Endothelial cell of hepatic sinusoid (primary cell): ENCODE measurements around the gene SLC35E1.

Source experiments
- in situ Hi-C: cut with HindIII; loops from 2 replicates; pipeline ENCODE4 v1.10.0; 2017; ENCODE audit warnings: low sequenced_read_pairs

Gene SLC35E1

DNA sequence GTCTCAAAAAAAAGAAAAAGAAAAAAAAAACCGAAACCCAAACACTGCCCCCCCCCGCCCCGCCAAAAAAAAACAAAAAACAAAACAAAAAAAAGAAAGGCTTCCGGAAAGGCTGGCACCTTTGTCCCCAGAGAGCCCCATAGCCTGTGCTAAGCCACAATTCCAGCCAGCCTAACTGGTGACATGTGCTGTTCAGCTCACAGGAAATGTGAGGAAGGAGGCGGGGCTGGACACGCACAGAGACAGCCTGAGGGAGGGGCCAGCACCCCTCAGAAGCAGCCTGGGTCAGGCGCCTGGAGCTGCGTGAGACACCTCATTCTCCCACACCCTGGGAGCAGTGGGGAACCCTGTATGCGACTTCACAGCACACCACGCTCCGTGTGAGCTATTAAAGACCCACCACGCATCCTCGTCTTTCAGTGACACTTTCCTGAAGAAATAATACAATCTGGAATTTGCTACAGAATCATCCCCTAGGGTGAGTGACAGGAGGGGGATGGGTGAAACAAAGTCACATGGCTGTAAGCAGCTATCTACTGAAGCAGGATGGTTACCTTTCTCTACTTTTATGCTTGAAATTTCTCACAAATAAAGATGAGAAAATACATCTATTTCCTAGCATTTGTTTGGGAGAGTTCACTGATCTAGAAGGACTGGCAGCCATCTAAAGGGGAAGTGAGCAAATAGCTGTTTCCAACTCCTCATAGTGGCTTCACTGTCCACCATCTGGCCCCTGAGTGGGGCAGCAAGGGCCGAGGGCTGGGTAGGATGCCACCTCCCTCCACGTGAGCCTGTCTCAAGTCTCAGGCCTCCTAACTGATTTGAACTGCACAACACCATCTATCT lies 12.3 kb upstream of the SLC35E1 start:
- in situ Hi-C loops = no loop called here

DNA sequence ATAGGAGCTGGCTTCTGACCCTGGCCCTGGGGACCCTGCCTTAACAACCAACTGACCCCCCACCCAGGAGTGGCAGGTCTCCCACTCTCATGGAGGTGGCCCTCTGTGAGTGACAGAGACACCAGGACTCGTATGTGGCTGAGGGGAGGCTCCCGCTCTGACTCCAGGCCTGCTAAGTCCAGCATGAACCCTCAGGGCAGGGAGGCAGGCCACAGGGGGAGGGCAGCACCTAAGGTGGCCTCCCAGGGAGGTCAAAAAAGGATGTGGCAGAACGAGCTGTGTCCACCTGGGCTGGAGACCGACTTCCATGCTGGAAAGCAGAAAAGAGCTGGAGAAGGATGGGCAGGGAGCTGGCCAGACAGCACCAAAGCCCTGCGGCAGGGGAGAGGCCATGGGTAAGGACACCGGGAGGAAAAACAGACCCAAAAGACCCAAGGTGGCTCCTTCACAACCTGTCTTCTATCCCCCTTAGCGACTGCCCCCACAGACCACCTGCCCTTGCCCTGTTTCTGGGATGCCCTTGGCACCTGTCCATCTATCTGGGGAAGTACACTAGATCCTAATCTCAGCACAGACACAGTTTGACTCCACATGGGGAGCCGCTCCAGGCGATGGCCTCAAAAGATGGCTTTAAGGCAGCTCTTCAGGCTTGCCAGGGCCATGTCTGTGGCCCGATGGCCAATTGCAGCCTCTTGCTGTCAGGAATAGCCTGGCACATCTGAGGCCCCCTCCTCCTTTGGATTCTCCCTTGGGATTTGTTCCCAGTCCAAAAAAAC lies 10.5 kb upstream of the SLC35E1 start:
- in situ Hi-C loops = no loop called here

DNA sequence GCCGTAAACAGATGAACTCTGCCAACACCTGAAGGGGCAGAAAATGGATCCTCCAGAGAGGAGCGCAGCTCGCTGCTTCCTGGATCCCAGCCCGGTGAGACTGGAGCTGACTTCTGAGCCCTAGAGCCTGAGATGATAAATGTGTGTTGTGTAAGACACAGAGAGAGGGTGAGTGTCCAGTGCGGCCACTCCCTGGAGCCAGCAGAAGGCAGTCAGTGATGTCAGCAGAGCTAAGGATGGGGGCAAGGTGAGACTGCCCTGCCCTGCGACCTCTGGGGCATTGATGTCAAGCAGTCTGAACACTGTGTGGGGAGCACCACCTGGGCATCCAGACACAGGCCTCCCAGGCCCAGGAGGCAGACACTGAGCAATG lies 9.7 kb upstream of the SLC35E1 start:
- in situ Hi-C loops = no loop called here

DNA sequence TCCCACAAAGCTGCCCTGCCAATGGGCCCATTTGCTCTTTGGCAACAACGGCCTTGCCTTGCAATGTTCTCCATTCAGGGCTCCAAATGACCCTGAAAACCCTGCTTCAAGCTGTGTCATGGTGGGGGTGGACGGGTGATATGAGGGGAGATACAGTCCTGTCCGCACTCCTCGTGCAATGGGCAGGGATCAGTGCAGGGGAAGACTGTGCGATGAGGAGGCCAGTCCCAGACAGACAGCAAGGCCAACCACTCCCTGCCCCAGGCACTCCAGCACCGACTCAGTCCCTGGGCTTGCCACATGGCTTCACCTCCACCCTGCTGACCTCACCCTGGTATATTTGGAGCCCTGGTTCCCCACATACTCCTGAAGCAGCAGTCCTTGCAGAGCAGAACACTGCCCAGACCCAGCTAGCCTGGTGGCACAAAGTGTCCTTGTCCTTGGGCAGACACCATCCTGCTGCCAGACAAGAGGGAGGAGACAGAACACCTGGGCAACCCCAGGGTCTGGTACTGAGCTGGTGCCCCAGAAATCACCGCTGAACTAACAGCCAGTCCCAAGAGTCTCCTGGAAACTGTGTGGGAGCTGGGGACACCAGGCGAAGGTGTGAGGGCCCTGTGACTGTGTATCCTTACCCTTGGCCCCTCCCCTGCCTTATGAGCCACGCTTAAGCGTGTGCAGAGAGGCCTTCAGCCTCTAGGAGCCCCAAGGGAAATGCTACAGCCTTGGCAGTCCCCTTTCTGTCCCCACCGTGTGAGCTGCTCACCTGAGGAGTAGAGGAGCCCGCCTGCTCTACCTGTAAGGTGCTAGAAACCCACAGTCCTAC lies 9.1 kb upstream of the SLC35E1 start:
- in situ Hi-C loops = no loop called here

DNA sequence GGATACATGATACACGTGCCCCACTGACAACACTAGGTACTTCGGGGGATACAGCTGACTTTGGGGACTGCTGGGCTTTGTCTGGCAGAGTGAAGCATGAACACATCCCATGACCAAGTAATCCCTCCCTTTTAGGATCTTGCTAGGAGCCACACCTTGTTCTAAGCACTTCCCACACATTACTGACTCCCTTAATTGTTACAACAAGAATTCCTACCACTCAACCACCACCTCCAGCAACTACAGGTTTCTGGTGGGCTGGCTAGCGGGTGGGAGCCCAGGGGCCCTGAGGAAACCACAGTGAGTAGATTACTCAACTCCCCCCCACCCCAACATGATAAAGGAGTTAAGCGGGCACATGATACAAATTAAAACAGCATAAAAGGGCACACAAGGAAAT lies 7.2 kb upstream of the SLC35E1 start:
- in situ Hi-C loops = no loop called here

DNA sequence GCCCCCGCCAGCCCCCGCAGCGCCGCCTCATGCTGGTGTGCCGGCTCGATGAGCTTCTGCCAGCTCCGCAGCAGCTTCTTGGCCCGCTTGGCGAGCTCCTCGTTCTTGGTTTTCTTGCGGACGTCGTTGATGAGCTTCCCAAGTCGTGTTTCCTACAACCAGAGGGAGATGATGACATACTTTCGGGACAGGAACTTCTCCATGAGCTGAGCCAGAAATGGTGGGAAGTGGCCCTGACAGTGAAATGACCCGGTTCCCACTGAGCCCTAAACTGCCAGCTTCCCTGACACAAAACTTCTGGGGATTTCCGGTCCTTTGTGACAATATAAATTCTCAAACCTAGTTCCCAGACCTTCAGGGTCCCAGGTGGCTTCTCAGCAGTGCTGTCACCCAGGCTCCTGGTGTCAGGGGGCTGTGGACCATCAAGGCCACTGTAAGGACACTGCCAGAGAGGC lies 5.3 kb upstream of the SLC35E1 start:
- in situ Hi-C loops = no loop called here

DNA sequence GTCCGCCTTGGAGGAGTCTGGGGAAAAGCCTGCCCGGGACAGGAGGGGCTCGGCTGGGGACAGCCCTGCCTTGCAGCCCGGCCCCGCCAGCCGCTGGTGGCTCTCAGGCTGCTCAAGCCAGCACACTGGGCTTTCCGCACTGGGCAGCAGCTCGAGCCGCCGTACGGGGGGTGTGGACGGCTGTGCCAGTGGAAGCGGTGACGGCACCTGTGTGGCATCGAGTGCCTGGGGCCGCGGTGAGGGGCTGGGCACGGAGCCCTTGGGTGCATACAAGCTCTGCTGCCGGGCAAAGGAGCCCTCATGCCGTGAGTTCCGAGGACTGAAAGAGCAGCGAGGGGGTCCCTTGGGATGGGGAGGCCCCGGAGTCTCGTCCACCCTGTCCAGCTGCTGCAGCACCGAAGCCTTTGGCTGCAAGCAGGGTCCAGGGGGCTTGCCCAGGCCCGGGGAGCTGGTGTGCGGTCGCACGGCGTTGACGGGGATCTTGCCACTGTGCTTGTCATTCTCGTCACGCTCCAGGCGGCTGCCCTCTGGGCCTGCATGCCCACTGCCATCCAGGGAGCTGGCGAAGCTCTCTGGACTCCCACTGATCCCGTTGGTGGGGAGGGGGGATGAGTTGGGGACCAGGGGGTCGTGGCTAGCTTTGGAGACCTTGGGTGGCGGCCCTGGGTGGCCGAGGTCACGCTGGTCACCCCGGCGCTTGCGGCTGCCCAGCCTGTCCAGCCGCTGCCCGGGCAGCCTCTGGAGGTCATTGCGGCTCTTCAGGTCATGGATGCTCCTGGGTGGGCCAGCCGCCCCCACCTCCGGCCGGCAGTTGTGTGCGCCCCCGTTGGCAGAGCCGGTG lies 4.7 kb upstream of the SLC35E1 start:
- in situ Hi-C loops = no loop called here

DNA sequence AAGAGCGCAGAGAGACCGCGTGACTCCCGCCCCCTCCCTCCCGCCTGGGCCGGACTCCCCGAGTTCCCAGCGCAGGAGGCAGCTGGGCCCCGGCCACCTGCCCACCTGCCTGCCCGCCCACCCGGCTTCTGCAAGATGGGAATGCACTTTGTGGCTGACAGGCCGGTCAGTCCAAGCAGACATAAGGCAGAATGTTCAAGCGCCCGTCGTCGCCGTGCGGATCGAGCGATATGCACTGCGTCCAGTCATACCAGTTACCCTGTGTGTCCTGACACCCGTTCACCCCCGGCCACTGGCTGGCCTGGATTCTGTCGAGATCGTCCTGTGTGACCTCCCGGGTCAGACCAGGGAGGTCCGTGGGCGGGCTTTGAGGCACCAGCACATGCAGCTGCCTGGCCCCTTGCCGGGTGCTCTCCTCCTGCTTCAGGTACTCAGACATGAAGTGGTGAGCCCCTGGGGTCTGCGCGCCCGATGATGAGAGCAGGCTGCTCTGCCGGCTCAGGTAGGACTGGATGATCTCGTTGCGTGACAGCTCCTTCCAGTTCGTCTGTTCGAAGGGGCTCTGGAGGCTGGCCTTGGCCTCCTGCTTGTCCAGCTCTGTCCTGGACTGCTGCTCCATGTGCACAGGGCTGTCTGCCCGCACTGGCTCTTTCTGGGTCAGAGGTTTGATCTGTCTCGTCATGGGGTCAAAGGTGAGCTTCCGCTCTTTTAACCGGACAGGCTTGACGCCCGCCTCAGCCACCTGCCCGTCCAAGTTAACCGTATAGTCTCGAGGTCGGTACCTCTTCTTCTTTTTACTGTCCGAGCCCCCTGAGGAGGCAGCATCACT lies 3.9 kb upstream of the SLC35E1 start:
- in situ Hi-C loops = no loop called here

DNA sequence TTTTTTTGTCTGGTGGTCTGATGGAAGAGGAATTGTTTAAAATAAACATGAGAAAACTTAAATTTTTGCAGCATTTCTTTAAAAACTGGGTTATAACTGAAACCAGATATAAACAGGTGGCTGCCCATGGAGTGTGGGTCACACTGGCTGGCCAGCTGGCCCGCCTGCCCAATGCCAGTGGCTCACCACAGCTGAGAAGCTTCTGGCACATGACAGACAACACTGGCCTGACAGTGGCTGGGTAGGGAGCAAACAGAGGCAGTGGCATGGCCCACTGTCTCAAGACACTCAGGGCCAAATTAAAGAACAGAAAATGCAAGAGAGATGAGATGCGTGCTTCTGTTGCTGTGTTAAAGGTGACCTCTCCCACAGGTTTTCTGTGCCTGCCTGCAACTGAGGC lies 3.1 kb upstream of the SLC35E1 start:
- in situ Hi-C loops = no loop called here

DNA sequence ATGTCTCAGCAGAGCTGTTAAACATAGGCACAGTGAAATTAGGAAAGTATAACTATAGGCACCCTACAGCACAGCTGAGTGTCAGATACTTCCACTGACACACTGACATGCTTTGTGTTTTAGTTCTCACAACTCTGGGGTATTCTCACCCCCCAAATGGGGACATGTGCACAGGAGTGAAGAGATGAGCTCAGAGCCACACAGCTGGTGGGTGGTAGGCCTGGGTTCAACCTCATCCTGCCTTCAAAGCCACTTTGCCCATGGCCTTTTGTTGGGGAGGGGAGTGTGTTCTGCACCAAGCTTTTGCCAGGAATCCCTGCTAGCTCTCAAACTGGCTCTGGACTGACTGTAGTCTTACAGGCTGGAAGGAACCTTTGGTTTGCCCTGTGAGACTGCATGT lies 1.7 kb upstream of the SLC35E1 start:
- in situ Hi-C loops = loop anchor here (5.0 kb wide), 1 partner anchor 48 kb away; no protein-coding TSS in a partner anchor

DNA sequence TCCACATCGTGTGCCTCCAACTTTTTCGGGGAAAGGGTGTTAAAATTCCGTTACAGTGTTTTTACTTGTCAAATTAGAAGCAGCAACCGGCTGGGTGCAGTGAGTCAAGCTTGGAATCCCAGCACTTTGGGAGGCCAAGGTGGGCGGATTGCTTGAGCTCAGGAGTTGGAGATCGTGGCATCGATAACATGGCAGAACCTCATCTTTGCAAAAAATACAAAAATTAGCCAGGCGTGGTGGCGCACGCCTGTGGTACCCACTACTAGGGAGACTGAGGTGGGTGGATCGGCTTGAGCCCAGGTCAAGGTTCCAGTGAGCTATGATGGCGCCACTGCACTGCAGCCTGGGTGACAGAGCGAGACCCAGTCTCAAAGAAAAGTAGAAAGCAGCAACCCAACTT lies 1.1 kb upstream of the SLC35E1 start:
- in situ Hi-C loops = loop anchor here (5.0 kb wide), 1 partner anchor 49 kb away; no protein-coding TSS in a partner anchor

DNA sequence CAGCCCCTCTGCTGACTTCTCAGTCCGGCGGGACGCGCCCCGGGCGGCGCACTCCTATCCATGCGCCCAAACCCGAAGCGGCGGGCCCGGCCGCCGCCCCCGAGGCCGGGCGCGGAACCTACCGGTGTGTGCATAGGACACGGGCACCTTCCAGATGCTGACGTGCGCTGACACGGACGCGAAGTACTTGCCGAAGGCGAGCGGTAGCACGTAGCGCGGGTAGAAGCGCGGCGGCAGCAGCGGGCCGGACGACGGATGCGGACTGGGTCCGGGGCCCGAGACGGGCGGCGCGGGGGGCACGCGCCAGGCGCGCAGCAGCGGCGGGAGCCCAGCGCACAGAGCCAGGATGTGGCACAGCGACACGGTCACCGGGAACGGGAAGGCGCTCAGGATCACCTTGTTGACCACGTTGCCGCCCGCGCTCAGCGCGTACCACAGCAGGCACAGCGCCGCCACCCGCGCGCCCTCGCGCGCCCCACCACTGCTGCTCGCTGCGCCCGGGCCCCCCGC lies 338 bp downstream of the SLC35E1 start:
- in situ Hi-C loops = loop anchor here (5.0 kb wide), 1 partner anchor 50 kb away; no protein-coding TSS in a partner anchor

DNA sequence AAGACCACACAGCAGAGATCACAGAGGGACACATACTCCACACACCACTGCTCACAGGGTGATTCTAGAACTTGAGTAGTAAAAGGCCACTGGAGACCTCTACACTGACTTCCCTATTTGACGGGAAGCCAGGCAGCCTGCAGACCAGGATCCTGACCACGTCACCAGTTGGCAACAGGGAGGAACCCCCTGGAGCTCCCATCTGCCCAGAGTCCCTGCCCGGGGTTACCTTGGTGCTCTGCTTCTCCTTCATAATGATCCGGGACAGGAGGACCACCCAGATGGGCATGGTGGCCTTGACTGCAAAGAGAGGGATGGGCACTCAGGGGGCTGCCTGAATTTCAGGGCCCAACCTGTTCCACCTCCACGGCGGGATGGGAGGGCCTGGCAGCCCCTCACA lies 932 bp downstream of the SLC35E1 start:
- in situ Hi-C loops = loop anchor here (5.0 kb wide), 1 partner anchor 51 kb away; no protein-coding TSS in a partner anchor

DNA sequence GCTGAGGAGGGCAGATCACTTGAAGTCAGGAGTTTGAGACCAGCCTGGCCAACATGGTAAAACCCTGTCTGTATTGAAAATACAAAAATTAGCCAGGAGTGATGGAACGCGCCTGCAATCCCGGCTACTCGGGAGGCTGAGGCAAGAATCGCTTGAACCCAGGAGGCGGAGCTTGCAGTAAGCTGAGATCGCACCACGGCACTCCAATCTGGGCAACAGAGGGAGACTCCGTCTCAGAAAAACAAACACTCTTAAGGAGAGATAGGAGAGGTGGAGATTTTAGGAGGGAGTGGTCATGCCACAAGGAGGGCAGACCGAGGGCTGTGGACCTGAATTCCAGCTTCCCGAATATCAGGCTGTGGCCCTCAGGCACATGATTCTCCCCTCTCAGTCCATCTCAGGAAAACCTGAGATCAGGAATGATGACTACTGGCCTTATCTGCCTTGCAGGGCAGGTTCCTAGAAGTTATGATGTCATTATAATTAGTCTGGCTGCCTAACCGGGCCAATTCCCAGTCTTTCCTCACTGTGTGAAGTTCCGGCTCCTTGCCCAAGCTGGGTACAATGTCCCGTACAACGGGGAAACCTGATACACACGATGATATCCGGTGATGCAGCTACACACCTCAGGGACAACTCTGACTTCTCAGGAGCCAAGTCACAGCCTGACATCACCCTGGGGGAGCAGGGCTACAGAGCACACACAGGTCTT lies 2.5 kb downstream of the SLC35E1 start:
- in situ Hi-C loops = loop anchor here (5.0 kb wide), 1 partner anchor 53 kb away; no protein-coding TSS in a partner anchor

DNA sequence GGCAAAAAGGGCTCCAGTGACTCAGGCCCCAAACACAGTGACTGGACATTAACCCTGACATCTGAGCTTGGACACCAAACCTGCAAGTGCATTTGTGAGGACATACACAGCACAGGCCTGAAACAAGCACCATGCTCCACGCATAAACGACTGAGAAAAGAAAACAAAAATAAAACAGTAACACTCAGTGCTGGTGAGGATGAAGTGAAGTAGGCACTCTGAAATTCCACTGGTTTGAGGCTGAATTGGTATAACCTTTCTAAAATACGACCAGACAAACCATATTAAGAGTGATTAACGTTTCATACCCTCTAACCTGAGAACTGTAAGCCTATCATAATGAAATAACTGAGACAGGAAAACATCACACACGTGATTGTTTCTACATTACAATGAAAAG lies 5.5 kb downstream of the SLC35E1 start:
- in situ Hi-C loops = no loop called here

DNA sequence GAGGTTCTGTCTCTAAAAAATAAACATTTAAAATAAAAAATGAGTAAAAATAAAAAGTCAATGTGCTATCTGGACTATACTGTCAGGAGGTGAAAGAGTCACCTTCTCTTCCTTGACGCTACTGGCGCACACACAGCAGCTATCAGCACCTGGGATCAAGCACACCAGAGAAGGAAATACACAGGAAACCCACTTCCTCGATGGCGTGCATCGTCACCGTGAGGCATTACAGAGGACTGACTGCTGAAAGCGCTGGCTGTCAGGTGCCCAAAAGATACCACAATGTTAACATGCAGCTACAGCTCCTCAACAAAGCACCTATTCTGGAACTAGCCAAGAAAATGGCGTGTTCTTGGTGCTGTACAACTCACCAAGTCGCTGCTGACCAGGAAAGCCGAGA lies 6.1 kb downstream of the SLC35E1 start:
- in situ Hi-C loops = no loop called here

DNA sequence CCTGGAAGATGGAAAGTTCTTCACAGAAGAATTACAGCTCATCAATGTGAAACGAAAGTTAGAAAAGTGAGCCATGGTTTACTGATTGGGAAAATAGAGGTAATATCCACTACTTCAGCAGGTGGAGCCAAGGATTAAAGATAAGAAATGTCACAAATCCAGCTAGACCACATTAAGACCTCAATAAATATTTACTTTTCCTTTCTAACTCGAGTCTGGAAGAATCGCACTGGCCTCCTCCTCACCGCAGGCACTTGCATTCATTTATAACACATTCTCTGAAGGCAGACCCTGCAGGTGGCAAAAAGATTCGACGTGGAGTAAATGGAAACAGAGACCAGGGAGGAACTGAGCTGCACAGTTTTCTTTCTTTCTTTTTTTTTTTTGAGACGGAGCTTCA lies 7.4 kb downstream of the SLC35E1 start:
- in situ Hi-C loops = no loop called here

DNA sequence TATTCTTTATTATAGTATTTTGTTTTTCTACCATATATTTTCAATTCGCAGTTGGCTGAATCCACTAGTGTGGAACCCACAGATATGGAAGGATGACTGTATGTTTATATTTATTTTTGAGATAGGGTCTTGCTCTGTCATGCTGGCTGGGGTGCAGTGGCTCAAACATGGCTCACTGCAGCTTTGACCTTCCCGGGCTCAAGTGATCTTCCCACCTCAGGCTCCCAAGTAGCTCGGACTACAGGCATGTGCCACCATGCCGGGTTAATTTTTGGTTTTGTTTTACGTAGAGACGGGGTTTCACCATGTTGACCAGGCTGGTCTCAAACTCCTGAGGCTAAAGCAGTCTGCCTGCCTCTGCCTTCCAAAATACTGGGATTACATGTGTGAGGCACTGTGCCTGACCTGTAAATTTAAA lies 9.6 kb downstream of the SLC35E1 start:
- in situ Hi-C loops = no loop called here
